ENCODE results near the gene SH3PXD2A.

The SH3PXD2A gene

DNA sequence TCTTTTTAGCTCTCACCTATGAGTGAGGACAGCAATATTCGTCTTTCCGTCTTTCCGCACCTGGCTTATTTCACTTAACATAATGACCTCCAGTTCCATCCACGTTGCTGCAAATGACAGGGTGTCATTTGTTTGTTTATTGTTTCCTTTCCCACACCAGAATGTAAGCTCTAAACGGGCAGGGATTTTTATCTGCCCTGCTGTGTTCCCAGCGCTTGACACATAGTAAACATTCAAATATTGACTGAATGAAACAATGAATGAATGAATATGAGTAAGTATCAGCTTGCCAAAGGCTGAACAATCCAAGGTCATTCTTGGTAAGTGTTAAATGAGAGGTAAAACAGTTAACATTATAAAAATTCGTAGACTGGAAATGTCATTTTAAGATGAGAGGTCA is 12.8 kb downstream of the SH3PXD2A start:
- H3K27ac ChIP-seq = no peak overlapping the region
- TF ChIP-seq, protein P1, sequence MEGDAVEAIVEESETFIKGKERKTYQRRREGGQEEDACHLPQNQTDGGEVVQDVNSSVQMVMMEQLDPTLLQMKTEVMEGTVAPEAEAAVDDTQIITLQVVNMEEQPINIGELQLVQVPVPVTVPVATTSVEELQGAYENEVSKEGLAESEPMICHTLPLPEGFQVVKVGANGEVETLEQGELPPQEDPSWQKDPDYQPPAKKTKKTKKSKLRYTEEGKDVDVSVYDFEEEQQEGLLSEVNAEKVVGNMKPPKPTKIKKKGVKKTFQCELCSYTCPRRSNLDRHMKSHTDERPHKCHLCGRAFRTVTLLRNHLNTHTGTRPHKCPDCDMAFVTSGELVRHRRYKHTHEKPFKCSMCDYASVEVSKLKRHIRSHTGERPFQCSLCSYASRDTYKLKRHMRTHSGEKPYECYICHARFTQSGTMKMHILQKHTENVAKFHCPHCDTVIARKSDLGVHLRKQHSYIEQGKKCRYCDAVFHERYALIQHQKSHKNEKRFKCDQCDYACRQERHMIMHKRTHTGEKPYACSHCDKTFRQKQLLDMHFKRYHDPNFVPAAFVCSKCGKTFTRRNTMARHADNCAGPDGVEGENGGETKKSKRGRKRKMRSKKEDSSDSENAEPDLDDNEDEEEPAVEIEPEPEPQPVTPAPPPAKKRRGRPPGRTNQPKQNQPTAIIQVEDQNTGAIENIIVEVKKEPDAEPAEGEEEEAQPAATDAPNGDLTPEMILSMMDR (conservative IDR thresholded peaks at IDR 0.05) = no peak
- TF ChIP-seq ZFX (IDR thresholded peaks at IDR 0.05) = no peak

DNA sequence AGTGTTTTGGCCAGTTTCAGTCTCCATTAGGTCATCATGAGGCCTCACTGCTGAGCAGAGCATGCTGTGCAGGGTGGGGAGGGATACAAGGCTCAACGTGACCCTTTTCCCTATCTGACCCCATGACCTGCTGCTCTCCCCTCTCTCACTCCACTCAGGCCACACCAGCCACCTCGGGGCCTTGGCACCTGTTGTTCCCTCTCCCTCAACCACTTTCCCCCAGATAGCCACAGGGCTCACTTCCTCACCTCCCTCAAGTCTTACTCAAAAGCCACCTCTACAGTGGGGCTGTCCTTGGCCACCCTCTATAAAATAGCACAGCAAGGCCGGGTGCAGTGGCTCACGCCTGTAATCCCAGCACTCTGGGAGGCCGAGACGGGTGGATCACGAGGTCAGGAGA is 13.9 kb downstream of the SH3PXD2A start:
- H3K27ac ChIP-seq = no peak overlapping the region
- TF ChIP-seq, protein P1 (conservative IDR thresholded peaks at IDR 0.05) = no peak
- TF ChIP-seq ZFX (IDR thresholded peaks at IDR 0.05) = no peak

DNA sequence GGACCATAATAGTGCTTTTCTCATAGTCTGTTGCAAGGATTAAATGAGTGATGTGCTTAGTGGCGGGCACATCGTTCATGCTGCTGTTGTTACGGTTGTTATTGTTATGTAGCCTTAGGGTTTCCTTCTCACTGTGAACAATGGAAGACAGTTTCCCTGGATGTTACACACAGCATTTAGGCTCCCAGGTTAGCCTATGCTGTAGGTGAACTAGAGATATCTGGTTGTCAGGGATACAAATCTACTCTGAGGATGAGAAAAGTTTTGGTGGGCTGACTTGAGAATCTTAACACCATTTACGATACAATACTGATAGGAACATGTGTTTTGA is 14.7 kb downstream of the SH3PXD2A start:
- TF ChIP-seq, protein P1 (conservative IDR thresholded peaks at IDR 0.05) = no peak
- no peak for TF ChIP-seq ZFX (IDR thresholded peaks at IDR 0.05)
- H3K27ac ChIP-seq = no peak overlapping the region

DNA sequence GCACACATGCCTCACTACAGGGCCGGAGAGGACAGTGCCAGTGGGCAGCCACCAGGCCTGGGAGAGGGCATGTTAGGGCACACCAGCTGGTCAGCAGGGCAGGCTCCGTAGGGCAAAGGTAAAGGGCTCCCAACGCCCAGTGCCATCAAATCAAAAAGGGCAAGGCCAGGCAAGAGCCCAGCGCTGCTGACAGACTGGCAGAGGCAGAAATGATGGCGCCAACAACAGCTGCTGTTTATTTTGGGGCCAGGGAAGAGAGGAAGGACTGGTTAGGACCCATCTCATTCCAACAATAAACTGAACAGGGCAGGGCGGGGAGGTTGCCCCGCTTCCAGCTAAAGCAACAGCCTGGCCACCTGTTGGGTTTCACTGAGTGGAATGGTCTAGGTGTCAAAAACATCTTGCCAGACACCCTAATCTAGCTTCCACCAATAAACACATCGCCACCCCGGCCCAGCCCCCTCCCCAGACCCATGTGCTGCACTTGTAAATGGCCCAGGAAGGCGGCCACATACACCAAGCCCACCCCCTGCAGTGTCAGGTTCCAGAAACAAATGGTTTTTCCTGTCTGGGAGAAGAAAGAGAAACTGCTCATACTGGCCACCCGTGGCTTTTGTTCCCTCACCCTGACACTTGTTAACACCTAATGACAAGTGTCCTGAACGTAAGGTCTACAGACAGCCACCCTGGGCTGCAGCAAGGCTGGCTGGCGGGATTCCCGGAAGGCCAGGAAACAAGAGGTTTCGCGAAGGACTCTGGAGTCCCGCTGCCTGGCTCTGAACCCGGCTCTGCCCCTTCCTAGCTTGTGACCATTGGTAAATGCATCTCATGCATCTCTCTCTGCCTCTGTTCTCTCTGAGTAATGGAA is 15.3 kb downstream of the SH3PXD2A start:
- TF ChIP-seq, protein P1 (conservative IDR thresholded peaks at IDR 0.05) = no peak
- TF ChIP-seq ZFX (IDR thresholded peaks at IDR 0.05) = no peak
- no peak overlapping the region for H3K27ac ChIP-seq

DNA sequence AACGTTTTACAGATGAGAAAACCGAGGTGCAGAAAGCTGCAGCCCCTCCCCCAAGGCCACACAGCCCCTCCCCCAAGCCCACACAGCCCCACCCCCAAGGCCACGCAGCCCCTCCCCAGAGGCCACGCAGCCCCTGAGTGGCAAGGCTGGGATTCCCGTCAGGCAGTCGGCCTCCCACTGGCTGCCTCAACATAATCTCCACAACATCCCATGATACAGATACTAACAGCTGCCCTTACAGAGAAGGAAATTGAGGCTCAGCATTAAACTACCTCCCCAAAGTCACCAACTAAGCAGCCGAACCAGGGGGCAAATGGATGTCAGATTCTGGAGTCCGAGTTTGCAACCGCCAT is 15.9 kb downstream of the SH3PXD2A start:
- TF ChIP-seq, protein P1 (conservative IDR thresholded peaks at IDR 0.05) = no peak
- no peak for TF ChIP-seq ZFX (IDR thresholded peaks at IDR 0.05)
- H3K27ac ChIP-seq = no peak overlapping the region

DNA sequence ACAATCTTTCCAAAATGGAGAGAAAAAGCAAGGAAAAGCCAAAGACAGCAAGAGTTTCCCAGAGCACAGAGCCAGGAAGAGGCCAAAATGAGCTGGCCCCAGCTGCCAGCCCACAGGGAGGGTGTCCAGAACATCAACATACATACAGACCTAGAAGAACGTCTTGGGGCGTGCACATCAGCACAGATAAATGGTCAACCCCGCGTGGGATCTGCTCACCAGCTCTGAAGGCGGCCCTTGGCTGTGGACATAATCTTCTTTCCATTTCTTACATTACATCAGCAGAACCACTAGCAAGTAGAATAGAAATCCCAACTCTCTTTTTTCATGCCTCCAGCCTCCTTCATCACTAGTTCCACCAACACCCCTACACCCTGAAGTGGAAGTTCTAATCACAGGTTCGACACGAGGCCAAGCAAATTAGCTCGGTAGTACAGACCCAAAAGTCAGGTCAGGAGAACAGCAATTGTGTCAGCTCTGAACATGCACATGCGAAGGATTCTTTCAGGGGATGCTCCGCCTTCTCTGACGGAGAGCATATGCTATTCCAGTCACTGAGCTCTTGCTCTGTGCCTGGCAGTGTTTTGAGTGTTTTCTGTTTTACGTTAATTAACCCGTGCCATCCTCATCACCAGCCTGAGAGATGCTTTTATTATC is 16.4 kb downstream of the SH3PXD2A start:
- H3K27ac ChIP-seq = no peak overlapping the region
- TF ChIP-seq ZFX (IDR thresholded peaks at IDR 0.05) = no peak
- TF ChIP-seq, protein P1 (conservative IDR thresholded peaks at IDR 0.05) = no peak

DNA sequence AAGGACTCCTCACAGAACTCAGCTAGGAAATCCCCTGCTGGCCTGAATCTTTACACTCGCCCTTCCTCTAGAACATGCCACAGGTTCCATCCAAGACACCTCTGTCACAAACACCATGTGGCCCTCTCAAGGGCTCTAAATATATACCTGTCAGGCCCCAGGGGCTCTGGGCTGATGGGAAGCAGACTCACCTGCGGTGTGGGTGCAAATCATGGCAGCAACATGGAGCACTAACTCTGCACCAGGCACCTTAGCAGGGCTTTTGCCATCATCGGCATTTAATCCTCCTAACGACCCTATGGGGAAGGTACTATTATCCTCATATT is 17.3 kb downstream of the SH3PXD2A start:
- TF ChIP-seq ZFX (IDR thresholded peaks at IDR 0.05) = no peak
- TF ChIP-seq, protein P1 (conservative IDR thresholded peaks at IDR 0.05) = no peak

More for the DNA sequence above, 17.3 kb downstream of the SH3PXD2A start:
- no peak overlapping the region for H3K27ac ChIP-seq

Measured in C4-2B (cell line).